Stimulated activated CD4-positive, alpha-beta T cell treated with anti-CD3 and anti-CD28 coated beads, TNF-alpha, amount 100 ng/mL, for 48 hours (primary cell): ENCODE results near the gene CDC37L1.
"Not testable (repeated sequence)": the region's sequence is repeated elsewhere in the genome, so short reads cannot be mapped to it uniquely, and the experiment has no call there.

Source experiments
- DNase-seq, 3 donors: peaks; one replicate each; pipeline ENCODE4 v3.0.0-alpha.2; 2020; ENCODE audit warnings: low read depth in 3 of 3

CDC37L1 gene

DNA sequence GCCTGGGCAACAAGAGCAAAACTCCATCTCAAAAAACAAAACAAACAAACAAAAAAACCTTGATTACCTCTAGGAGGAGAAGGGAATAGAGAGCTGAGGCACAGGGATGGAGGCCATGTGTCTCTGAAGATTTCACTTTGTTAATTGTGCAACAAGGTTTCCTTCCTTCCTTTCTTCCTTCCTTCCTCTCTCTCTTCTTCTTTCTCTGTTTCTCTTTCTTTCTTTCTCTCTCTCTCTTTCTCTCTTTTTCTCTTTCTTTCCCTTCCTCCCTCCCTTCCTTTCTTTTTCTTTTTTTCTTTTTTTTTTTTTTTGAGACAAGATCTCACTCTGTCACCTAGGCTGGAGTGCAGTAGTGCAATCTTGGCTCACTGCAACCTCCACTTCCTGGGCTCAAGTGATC is 75.2 kb downstream of the CDC37L1 start:
- not testable (repeated sequence) for DNase-seq

DNA sequence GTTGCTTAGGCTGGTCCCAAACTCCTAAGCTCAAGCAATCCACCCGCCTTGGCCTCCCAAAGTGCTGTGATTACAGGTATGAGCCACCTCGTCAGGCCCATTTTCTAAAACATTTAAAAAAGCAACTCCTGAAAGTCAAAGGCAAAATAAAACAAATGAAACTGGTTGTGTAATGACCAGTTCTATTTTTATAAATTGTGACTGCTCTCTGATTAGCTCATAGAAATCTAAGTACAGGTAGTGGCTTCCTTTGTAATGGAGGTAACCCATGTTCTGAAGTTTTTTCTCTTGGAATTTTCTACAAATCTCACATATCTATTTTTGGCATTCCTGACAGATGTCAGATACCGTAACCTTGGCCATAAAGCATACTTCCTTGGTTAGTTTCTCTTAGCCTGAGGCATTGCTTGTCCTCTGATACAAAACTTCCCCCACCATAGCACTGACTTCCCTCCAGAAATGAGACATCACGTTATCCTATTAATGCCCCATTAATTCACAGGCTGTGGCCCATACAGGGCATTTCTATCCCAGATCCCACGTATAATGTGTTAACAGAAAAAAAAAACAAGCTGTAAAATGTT is 75.7 kb downstream of the CDC37L1 start:
- no peak for DNase-seq

DNA sequence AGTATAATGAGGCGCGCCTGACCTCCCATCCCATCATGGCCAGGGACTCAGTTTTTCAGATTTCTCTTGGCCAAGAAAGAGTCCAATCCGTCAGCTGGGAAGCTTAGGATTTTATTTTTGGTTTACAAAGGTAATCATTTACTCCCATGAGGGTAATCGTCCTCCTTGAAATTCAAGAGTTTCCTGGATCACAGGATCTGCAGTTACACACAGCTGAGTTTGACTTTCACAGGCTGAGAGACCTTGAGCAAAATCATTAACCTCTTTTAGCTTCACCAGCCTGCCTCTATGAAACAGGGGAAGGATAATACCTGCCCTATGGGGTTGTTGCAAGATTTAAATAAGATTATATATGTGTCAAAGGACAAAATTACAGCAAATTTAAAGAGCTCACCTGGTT is 77.1 kb downstream of the CDC37L1 start:
- DNase-seq: no peak
